GM23338 (cell line): Measurements from ENCODE around the gene INHBC. TPM values are rescaled to one million over a fixed set of nuclear protein-coding genes. Genes with fewer than 3 reads are reported as not detected.

ENCODE experiments used
- ATAC-seq: fragments of 200-7000 bp; cut with Tn5 transposase; 3 replicates; pipeline ENCODE4 v1.9.1; 2020
- DNase-seq: peaks from one replicate; pipeline ENCODE4 v3.0.0-alpha.2; 2015; ENCODE audit warnings: low spot score
- H2AFZ ChIP-seq: fragments of 200-600 bp; sonication (generic); 2 replicates; pipeline ENCODE4 v1.8.0; 2016; ENCODE audit warnings: antibody characterized with exemption, mild to moderate bottlenecking, moderate library complexity
- H3F3A ChIP-seq: fragments of 200-600 bp; sonication (generic); replicated peaks from 2 replicates; pipeline ENCODE4 v1.8.0; 2017; ENCODE audit warnings: antibody characterized with exemption, mixed run types, low read depth
- H3K27ac ChIP-seq: fragments of 200-600 bp; sonication (generic); 2 replicates; pipeline ENCODE4 v1.6.1; 2016; ENCODE audit warnings: low read depth
- H3K27me3 ChIP-seq: fragments of 200-600 bp; sonication (generic); 2 replicates; pipeline ENCODE4 v1.8.0; 2016; ENCODE audit warnings: mild to moderate bottlenecking, mixed run types, moderate library complexity; ENCODE audit not compliant: insufficient read depth
- H3K36me3 ChIP-seq: fragments of 200-600 bp; sonication (generic); 2 replicates; pipeline ENCODE4 v1.8.0; 2016; ENCODE audit warnings: mild to moderate bottlenecking; ENCODE audit not compliant: insufficient read depth
- H3K4me1 ChIP-seq: fragments of 200-600 bp; sonication (generic); 2 replicates; pipeline ENCODE4 v1.8.0; 2016; ENCODE audit warnings: mild to moderate bottlenecking, moderate library complexity; ENCODE audit not compliant: insufficient read depth
- H3K4me2 ChIP-seq: fragments of 200-600 bp; sonication (generic); 2 replicates; pipeline ENCODE4 v1.7.1; 2017; ENCODE audit warnings: mixed run types
- H3K4me3 ChIP-seq: fragments of 200-600 bp; sonication (generic); 2 replicates; pipeline ENCODE4 v1.6.1; 2016; ENCODE audit warnings: mixed run types
- H3K79me2 ChIP-seq: fragments of 200-600 bp; sonication (generic); replicated peaks from 2 replicates; pipeline ENCODE4 v1.8.0; 2017; ENCODE audit warnings: mild to moderate bottlenecking; ENCODE audit not compliant: insufficient read depth
- H3K9me2 ChIP-seq: fragments of 200-600 bp; sonication (generic); 2 replicates; pipeline ENCODE4 v1.8.0; 2017; ENCODE audit not compliant: insufficient read depth
- H4K20me1 ChIP-seq: fragments of 200-600 bp; sonication (generic); replicated peaks from 2 replicates; pipeline ENCODE4 v1.8.0; 2017; ENCODE audit warnings: mild to moderate bottlenecking; ENCODE audit not compliant: insufficient read depth
- H3K27ac Mint-ChIP-seq: 2 replicates; pipeline ENCODE4 v1.8.0; 2020; ENCODE audit warnings: inconsistent platforms, mild to moderate bottlenecking, moderate library complexity, mixed read lengths
- H3K27me3 Mint-ChIP-seq: 3 replicates; pipeline ENCODE4 v1.8.0; 2022; ENCODE audit warnings: low read depth, mild to moderate bottlenecking, moderate library complexity, mixed read lengths, inconsistent platforms; ENCODE audit not compliant: insufficient read depth, poor library complexity
- H3K36me3 Mint-ChIP-seq: 3 replicates; pipeline ENCODE4 v1.8.0; 2021; ENCODE audit warnings: low read depth, mild to moderate bottlenecking, inconsistent platforms, moderate library complexity, mixed read lengths
- H3K4me1 Mint-ChIP-seq: 3 replicates; pipeline ENCODE4 v1.8.0; 2020; ENCODE audit warnings: mild to moderate bottlenecking, inconsistent platforms, mixed read lengths
- H3K4me3 Mint-ChIP-seq: 3 replicates; pipeline ENCODE4 v1.8.0; 2021; ENCODE audit warnings: moderate library complexity, mild to moderate bottlenecking, inconsistent platforms, mixed read lengths
- H3K9me3 Mint-ChIP-seq: 3 replicates; pipeline ENCODE4 v1.8.0; 2020; ENCODE audit warnings: moderate library complexity, mild to moderate bottlenecking, inconsistent platforms, mixed read lengths
- CTCF ChIP-seq, 2 experiments: fragments of 200-600 bp in 1 of 2; sonication (generic) in 1 of 2; conservative IDR thresholded peaks; 2 replicates each; pipeline versions ENCODE4 v1.5.1 to v1.6.1; 2016 to 2017; ENCODE audit warnings: antibody characterized with exemption in 2 of 2, low read depth in 2 of 2, mild to moderate bottlenecking in 2 of 2, moderate library complexity in 1 of 2
- POLR2AphosphoS5 ChIP-seq: IDR thresholded peaks from 2 replicates; pipeline ENCODE4 v1.6.1; 2016; ENCODE audit warnings: antibody characterized with exemption, low read depth
- ZNF114 ChIP-seq: fragments of 250-450 bp; sonication (Bioruptor Pico); IDR thresholded peaks from 2 replicates; pipeline ENCODE4 v1.5.0; 2020; ENCODE audit warnings: mild to moderate bottlenecking, moderate library complexity
- ZNF462 ChIP-seq: fragments of 250-450 bp; sonication (Bioruptor Pico); IDR thresholded peaks from 2 replicates; pipeline ENCODE4 v1.5.0; 2020; ENCODE audit warnings: mild to moderate bottlenecking, moderate library complexity
- polyA plus RNA-seq: library from polyadenylated mRNA; unstranded; fragments of >200 nt; fragmentation: Nextera tagmentation; extraction: Ambion mirVana; gene quantifications from 2 replicates; pipeline ENCODE4 v1.2.1, GENCODE V29; 2016
- total RNA-seq: library from RNA; depleted of rRNA; stranded (reverse); fragments of >200 nt; shearing (Covaris generic); gene quantifications from 2 replicates; pipeline ENCODE4 v1.2.3, GENCODE V29; 2014

INHBC gene
- total and polyA plus RNA-seq, 2 experiments from 2014 or later = 0.53 TPM; not detected in 1

GRCh38 chr12:57416039-57416996 lies 18.3 kb upstream of the INHBC start (continued):
- TF ChIP-seq ZNF462 (CRISPR knock-in tag) = no peak

- H3K36me3 Mint-ChIP-seq = no peaks in the 10 kb centered on the region
- H3K4me3 Mint-ChIP-seq = no peak overlapping the region
- H3K4me1 ChIP-seq = peaks cover 8% of the 10 kb centered on the region; the same call in 1 of the 2 replicates
- peaks cover 2% of the 10 kb centered on the region for H3K27me3 Mint-ChIP-seq
- H3K4me1 Mint-ChIP-seq = peaks cover 14% of the 10 kb centered on the region
- H3K27ac ChIP-seq = peak overlapping the region; percentile 18; the same call in 1 of the 2 replicates
- no peak overlapping the region for H3K4me3 ChIP-seq
- TF ChIP-seq POLR2AphosphoS5 (no peak), CTCF (conservative IDR thresholded peaks at IDR 0.05; ENCODE audit: low read depth in 2 of 2) (no peak), ZNF114 (CRISPR knock-in tag) (no peak)
- H3K27ac Mint-ChIP-seq = no peak overlapping the region
- no peak overlapping the region for H2AFZ ChIP-seq
- no peaks in the 10 kb centered on the region for H3F3A ChIP-seq
- H3K79me2 ChIP-seq = peaks cover 11% of the 10 kb centered on the region
- H3K9me3 Mint-ChIP-seq = no peaks in the 10 kb centered on the region
- no peak for DNase-seq
- H4K20me1 ChIP-seq = peaks cover 13% of the 10 kb centered on the region
- H3K27me3 ChIP-seq = no peaks in the 10 kb centered on the region
- no peaks in the 10 kb centered on the region for H3K9me2 ChIP-seq
- no peaks in the 10 kb centered on the region for H3K36me3 ChIP-seq
- ATAC-seq = no peak
- no peak overlapping the region for H3K4me2 ChIP-seq
These were observed 16.3 kb upstream of the INHBC start for GRCh38 chr12:57418255-57418654.
